Measurements from ENCODE around the gene GNAQ.

GRCh38 chr9:77798140-77798539 lies 233.5 kb downstream of the GNAQ start:
- no peak for TF ChIP-seq EP300 (IDR thresholded peaks at IDR 0.05)
- no peak for TF ChIP-seq POLR2AphosphoS5 (IDR thresholded peaks at IDR 0.05)
- TF ChIP-seq CTCF (IDR thresholded peaks at IDR 0.05): no peak
